Glomerular visceral epithelial cell (primary cell): Measurements from ENCODE around the gene IL31.

Source experiments
- DNase-seq: peaks from one replicate; pipeline ENCODE4 v3.0.0-alpha.2; 2016; ENCODE audit errors: extremely low spot score

IL31 gene

GRCh38 chr12:122128481-122128880 is 45.5 kb downstream of the IL31 start:
- DNase-seq, result no peak

GRCh38 chr12:122127839-122128238 is 46.2 kb downstream of the IL31 start:
- DNase-seq, result no peak

DNA sequence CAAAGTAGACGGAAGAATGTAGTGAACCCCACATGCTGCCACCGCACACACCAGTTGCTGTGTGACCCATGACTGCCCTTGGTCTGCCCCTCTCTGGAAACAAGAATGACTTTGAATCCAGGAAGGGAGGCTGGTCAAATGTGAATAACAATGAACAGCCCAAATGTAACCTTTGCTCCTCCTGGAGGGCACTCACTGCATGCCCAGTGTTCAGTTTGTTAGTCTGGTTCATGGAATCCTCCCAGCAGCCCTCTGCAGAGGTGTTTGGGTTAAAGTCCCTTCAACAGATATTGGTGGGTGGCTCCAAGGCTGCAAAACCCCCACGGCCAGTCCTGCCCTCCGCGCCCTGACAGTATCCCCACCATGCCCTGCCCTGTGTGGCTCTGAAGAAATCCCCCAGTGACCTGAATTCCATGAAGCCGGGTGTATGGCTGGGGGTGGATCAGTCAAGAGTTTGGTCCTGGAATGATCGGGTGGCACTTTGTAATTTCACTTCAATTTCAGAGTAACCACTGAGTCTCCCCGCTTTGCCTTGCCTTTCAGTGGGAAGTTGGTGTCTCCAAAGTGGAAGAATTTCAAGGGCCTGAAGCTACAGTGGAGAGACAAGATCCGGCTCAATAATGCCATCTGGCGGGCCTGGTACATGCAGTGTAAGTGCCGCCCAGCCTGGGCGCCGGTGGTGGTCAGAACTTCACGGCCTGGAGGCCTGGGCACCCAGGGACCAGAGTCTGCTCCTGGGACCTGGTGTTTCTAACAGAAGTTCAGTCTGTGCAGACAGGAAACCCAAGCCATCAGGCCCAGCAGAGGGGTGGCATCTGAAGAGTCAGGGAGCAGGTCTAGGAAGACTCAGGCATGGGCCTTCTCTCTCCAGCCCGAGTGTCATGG is 47.1 kb downstream of the IL31 start:
- peak; percentile 35 for DNase-seq

DNA sequence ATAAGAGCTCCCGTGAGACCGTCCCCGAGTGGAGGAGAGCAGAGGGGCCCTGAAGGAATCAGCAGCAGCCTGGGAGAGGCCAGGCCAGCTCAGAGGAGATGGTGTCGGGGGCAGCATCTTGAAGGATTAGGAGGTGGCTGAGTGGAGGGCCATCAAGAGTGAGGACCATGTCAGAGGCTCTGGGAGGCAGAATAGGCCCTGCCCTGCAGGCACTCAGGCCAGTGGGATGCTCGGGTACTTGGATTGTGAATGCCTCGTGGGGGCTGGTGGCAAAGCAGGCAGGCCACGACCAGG is 47.7 kb downstream of the IL31 start:
- DNase-seq, result no peak

- no peak for DNase-seq
Measured at GRCh38 chr12:122125452-122126341, 48.3 kb downstream of the IL31 start.

GRCh38 chr12:122124370-122124769 is 49.7 kb downstream of the IL31 start:
- DNase-seq, result no peak

DNA sequence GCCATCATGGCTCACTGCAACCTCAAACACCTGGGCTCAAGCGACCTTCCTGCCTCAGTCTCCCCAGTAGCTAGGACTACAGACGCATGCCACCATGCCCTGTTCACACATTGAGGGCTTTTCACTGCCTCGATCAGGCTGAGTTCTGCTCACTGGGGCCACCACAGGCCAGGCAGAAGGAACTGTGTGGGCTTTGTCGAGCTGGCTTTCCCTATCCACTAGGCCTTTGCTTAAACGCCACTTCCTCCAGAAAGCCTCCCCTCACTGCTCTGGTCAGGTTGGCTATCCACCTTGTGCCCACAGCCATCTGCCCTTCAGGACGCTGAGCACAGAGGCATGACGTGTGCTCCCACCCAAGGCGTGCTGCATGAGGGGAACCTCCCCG is 50.3 kb downstream of the IL31 start:
- no peak for DNase-seq

GRCh38 chr12:122123051-122123760 is 50.8 kb downstream of the IL31 start:
- DNase-seq, result peak; percentile 72
